Bronchial epithelial cell (primary cell): ENCODE data around the gene DDX28. TPM values are rescaled to one million over a fixed set of nuclear protein-coding genes. Genes with fewer than 3 reads are reported as not detected.

ENCODE experiments used
- DNase-seq: peaks from one replicate; pipeline ENCODE4 v3.0.0-alpha.2; 2010; ENCODE audit warnings: low read depth
- FAIRE-seq: peaks from 2 replicates; lab custom pipeline; 2011; peaks lifted over from hg19 to GRCh38; lab: Jason Lieb, UNC
- H3K27me3 ChIP-seq: 2 replicates; pipeline ENCODE4 v1.5.1; 2011; ENCODE audit warnings: low read length; ENCODE audit not compliant: control insufficient read depth, insufficient read depth
- H3K36me3 ChIP-seq: 2 replicates; pipeline ENCODE4 v1.5.1; 2011; ENCODE audit warnings: low read length; ENCODE audit not compliant: control insufficient read depth, insufficient read depth
- H3K4me3 ChIP-seq: 2 replicates; pipeline ENCODE4 v1.5.1; 2011; ENCODE audit warnings: mild to moderate bottlenecking, low read depth, low read length, control low read depth
- CTCF ChIP-seq: IDR thresholded peaks from 2 replicates; pipeline ENCODE4 v1.5.1; 2011; ENCODE audit warnings: mild to moderate bottlenecking, moderate library complexity, low read length, control low read depth, inconsistent platforms; ENCODE audit not compliant: insufficient read depth, severe bottlenecking
- total RNA-seq: library from RNA; depleted of rRNA; stranded (reverse); fragments of >200 nt; gene quantifications from 2 replicates; pipeline ENCODE4 v1.2.1, GENCODE V29; 2014

The DDX28 gene
- total RNA-seq, 1 donor from 2014 or later = 16.3 TPM

GRCh38 chr16:68046106-68046505, 23.1 kb upstream of the DDX28 start:
- DNase-seq = no peak
- peaks cover 3% of the 10 kb centered on the region for H3K36me3 ChIP-seq
- FAIRE-seq = no peak
- no peak for TF ChIP-seq CTCF
- H3K27me3 ChIP-seq = no peaks in the 10 kb centered on the region
- H3K4me3 ChIP-seq = no peak overlapping the region

- no peak for TF ChIP-seq CTCF
- FAIRE-seq (no peak), DNase-seq (no peak)
- Histone ChIP-seq H3K36me3 (peaks cover 2% of the 10 kb centered on the region), H3K27me3 (no peaks in the 10 kb centered on the region), H3K4me3 (no peak overlapping the region)
Measured at GRCh38 chr16:68041783-68042182, 18.8 kb upstream of the DDX28 start.

GRCh38 chr16:68040506-68041288, 17.7 kb upstream of the DDX28 start:
- peak; percentile 58 for DNase-seq
- no peak for FAIRE-seq

GRCh38 chr16:68037841-68038597, 15.0 kb upstream of the DDX28 start:
- H3K4me3 ChIP-seq = no peak overlapping the region
- DNase-seq = no peak
- no peak for TF ChIP-seq CTCF
- no peak for FAIRE-seq
- no peaks in the 10 kb centered on the region for H3K27me3 ChIP-seq
- H3K36me3 ChIP-seq = peaks cover 2% of the 10 kb centered on the region

More at GRCh38 chr16:68040506-68041288, 17.7 kb upstream of the DDX28 start:
- Histone ChIP-seq H3K27me3 (no peaks in the 10 kb centered on the region), H3K36me3 (peaks cover 2% of the 10 kb centered on the region), H3K4me3 (no peak overlapping the region)
- peak; percentile 88 for TF ChIP-seq CTCF

- DNase-seq (no peak), FAIRE-seq (no peak)
- Histone ChIP-seq H3K36me3 (peaks cover 2% of the 10 kb centered on the region), H3K27me3 (no peaks in the 10 kb centered on the region), H3K4me3 (no peak overlapping the region)
- TF ChIP-seq CTCF = no peak
Measured at GRCh38 chr16:68035227-68035626, 12.2 kb upstream of the DDX28 start.
